HCT116 (cell line): ENCODE measurements around the gene FAM221B.

Experiments used
- EZH2 ChIP-seq: fragments of 200-600 bp; sonication (generic); IDR thresholded peaks from 2 replicates; pipeline ENCODE4 v1.6.1; 2017; ENCODE audit warnings: antibody characterized with exemption, mixed run types
- EZH2phosphoT487 ChIP-seq: fragments of 200-600 bp; IDR thresholded peaks from 2 replicates; pipeline ENCODE4 v1.6.1; 2018; ENCODE audit warnings: antibody characterized with exemption, borderline replicate concordance
- POLR2A ChIP-seq: IDR thresholded peaks from 2 replicates; pipeline ENCODE4 v1.7.0; 2011; ENCODE audit warnings: borderline replicate concordance; ENCODE audit not compliant: insufficient read depth, insufficient read length; ENCODE audit errors: extremely low read depth
- POLR2AphosphoS5 ChIP-seq: IDR thresholded peaks from 2 replicates; pipeline ENCODE4 v1.6.1; 2011; ENCODE audit warnings: mild to moderate bottlenecking, low read depth, low read length, moderate library complexity
- REST ChIP-seq: IDR thresholded peaks from 2 replicates; pipeline ENCODE4 v1.6.1; 2012; ENCODE audit warnings: low read depth
- SP1 ChIP-seq: IDR thresholded peaks from 2 replicates; pipeline ENCODE4 v1.6.1; 2012; ENCODE audit warnings: low read depth
- ZFX ChIP-seq: fragments of 450-650 bp; IDR thresholded peaks from 2 replicates; pipeline ENCODE4 v1.6.1; 2017
- TF ChIP-seq, protein P1 (sequence below), 3 experiments: fragments of 200-600 bp in 1 of 3; sonication (generic) in 1 of 3; IDR thresholded peaks in 2 of 3; conservative IDR thresholded peaks in 1 of 3; 2 replicates each; pipeline ENCODE4 v1.5.1; 2012 to 2017; ENCODE audit warnings: low read depth in 2 of 3, low read length in 2 of 3, antibody characterized with exemption in 1 of 3, borderline replicate concordance in 1 of 3, control low read depth in 1 of 3, mild to moderate bottlenecking in 1 of 3, mixed read lengths in 1 of 3, mixed run types in 1 of 3, moderate library complexity in 1 of 3; ENCODE audit not compliant: insufficient read depth in 1 of 3

GRCh38 chr9:35862328-35862727, 33.8 kb upstream of the FAM221B start:
- TF ChIP-seq, protein P1, sequence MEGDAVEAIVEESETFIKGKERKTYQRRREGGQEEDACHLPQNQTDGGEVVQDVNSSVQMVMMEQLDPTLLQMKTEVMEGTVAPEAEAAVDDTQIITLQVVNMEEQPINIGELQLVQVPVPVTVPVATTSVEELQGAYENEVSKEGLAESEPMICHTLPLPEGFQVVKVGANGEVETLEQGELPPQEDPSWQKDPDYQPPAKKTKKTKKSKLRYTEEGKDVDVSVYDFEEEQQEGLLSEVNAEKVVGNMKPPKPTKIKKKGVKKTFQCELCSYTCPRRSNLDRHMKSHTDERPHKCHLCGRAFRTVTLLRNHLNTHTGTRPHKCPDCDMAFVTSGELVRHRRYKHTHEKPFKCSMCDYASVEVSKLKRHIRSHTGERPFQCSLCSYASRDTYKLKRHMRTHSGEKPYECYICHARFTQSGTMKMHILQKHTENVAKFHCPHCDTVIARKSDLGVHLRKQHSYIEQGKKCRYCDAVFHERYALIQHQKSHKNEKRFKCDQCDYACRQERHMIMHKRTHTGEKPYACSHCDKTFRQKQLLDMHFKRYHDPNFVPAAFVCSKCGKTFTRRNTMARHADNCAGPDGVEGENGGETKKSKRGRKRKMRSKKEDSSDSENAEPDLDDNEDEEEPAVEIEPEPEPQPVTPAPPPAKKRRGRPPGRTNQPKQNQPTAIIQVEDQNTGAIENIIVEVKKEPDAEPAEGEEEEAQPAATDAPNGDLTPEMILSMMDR (IDR thresholded peaks at IDR 0.05 in 2 of 3, conservative IDR thresholded peaks at IDR 0.05 in 1 of 3; ENCODE audit: borderline replicate concordance in 1 of 3, insufficient read depth in 1 of 3, low read depth in 2 of 3, low read length in 2 of 3): no peak
- no peak for TF ChIP-seq SP1
- no peak for TF ChIP-seq POLR2A
- TF ChIP-seq EZH2phosphoT487: no peak
- no peak for TF ChIP-seq REST
- TF ChIP-seq EZH2: no peak
- no peak for TF ChIP-seq POLR2AphosphoS5
- no peak for TF ChIP-seq ZFX
